ENCODE data around the gene HOXC9.

GRCh38 chr12:54038284-54038870 lies 38.4 kb downstream of the HOXC9 start:
- no peak for TF ChIP-seq SMC3 (IDR thresholded peaks at IDR 0.05; ENCODE audit: low read depth, low read length)
- TF ChIP-seq RFX5 (IDR thresholded peaks at IDR 0.05; ENCODE audit: low read depth, low read length): no peak
- no peak for TF ChIP-seq CTCF (conservative IDR thresholded peaks at IDR 0.05; ENCODE audit: low read depth, low read length)
- TF ChIP-seq POLR2A (IDR thresholded peaks at IDR 0.05; ENCODE audit: low read depth, low read length): no peak
- no peak for TF ChIP-seq MAZ (IDR thresholded peaks at IDR 0.05; ENCODE audit: borderline replicate concordance, low read depth, low read length)
- TF ChIP-seq RAD21 (IDR thresholded peaks at IDR 0.05; ENCODE audit: low read length): no peak
- no peak for TF ChIP-seq MXI1 (IDR thresholded peaks at IDR 0.05; ENCODE audit: borderline replicate concordance, low read depth, low read length)
- TF ChIP-seq CHD1 (IDR thresholded peaks at IDR 0.05; ENCODE audit: low read depth, low read length): no peak
- no peak for TF ChIP-seq NFE2L2 (IDR thresholded peaks at IDR 0.05; ENCODE audit: low read depth, low read length)
- TF ChIP-seq FOS (IDR thresholded peaks at IDR 0.05; ENCODE audit: low read depth, low read length): no peak
- no peak for TF ChIP-seq BHLHE40 (IDR thresholded peaks at IDR 0.05; ENCODE audit: low read depth, low read length)
- no peak for TF ChIP-seq USF2 (IDR thresholded peaks at IDR 0.05; ENCODE audit: low read depth, low read length)
- no peak for TF ChIP-seq MAFK (IDR thresholded peaks at IDR 0.05; ENCODE audit: low read depth, low read length)
